Measurements from ENCODE around the gene HKDC1. TPM values are rescaled to one million over a fixed set of nuclear protein-coding genes. Genes with fewer than 3 reads are reported as not detected.

Gene HKDC1
- polyA plus RNA-seq, 1 donor from 2014 or later, result 0.07 TPM

- no peak overlapping the region for H2AFZ ChIP-seq (ENCODE audit: low read depth, low read length)
- H3K9me3 ChIP-seq (ENCODE audit: low read length), result no peaks in the 10 kb centered on the region
- H3K27me3 ChIP-seq (ENCODE audit: insufficient read depth, low read depth, low read length), result no peaks in the 10 kb centered on the region
- H3K4me2 ChIP-seq (ENCODE audit: low read length), result no peak overlapping the region
- H3K9me2 ChIP-seq (ENCODE audit: insufficient read depth, low read length), result no peaks in the 10 kb centered on the region
- no peaks in the 10 kb centered on the region for H3K36me3 ChIP-seq (ENCODE audit: insufficient read depth, low read length)
- H3K27ac ChIP-seq (ENCODE audit: low read length), result no peak overlapping the region
- H3K9ac ChIP-seq (ENCODE audit: low read length), result no peak overlapping the region
- TF ChIP-seq TAF1 (IDR thresholded peaks at IDR 0.05; ENCODE audit: low read depth) (no peak), POLR2AphosphoS5 (IDR thresholded peaks at IDR 0.05) (no peak), REST (IDR thresholded peaks at IDR 0.05; ENCODE audit: borderline replicate concordance) (no peak), RAD21 (conservative IDR thresholded peaks at IDR 0.05) (no peak), EZH2 (IDR thresholded peaks at IDR 0.05; ENCODE audit: borderline replicate concordance, insufficient read depth, low read length, poor library complexity, severe bottlenecking) (no peak), CTCF (IDR thresholded peaks at IDR 0.05; ENCODE audit: poor library complexity, severe bottlenecking) (no peak), MXI1 (conservative IDR thresholded peaks at IDR 0.05; ENCODE audit: poor library complexity, severe bottlenecking) (no peak), EP300 (conservative IDR thresholded peaks at IDR 0.05; ENCODE audit: poor library complexity, severe bottlenecking) (no peak), SMC3 (conservative IDR thresholded peaks at IDR 0.05; ENCODE audit: poor library complexity) (no peak)
- H3K79me2 ChIP-seq (replicated peaks; ENCODE audit: insufficient read depth, low read length), result no peaks in the 10 kb centered on the region
- H3F3A ChIP-seq (ENCODE audit: insufficient read depth, low read length, poor library complexity, severe bottlenecking), result no peaks in the 10 kb centered on the region
- no peaks in the 10 kb centered on the region for H4K20me1 ChIP-seq (ENCODE audit: insufficient read depth)
- no peak overlapping the region for H3K4me3 ChIP-seq (ENCODE audit: low read length)
These were observed 19.0 kb downstream of the HKDC1 start for GRCh38 chr10:69239136-69239535.

GRCh38 chr10:69239816-69240434, 19.8 kb downstream of the HKDC1 start:
- no peaks in the 10 kb centered on the region for H3K9me3 ChIP-seq (ENCODE audit: low read length)
- H3F3A ChIP-seq (ENCODE audit: insufficient read depth, low read length, poor library complexity, severe bottlenecking), result no peaks in the 10 kb centered on the region
- H3K9ac ChIP-seq (ENCODE audit: low read length), result no peak overlapping the region
- no peaks in the 10 kb centered on the region for H4K20me1 ChIP-seq (ENCODE audit: insufficient read depth)
- no peak for TF ChIP-seq REST (IDR thresholded peaks at IDR 0.05; ENCODE audit: borderline replicate concordance)
- TF ChIP-seq SMC3 (conservative IDR thresholded peaks at IDR 0.05; ENCODE audit: poor library complexity), result no peak
- no peak for TF ChIP-seq TAF1 (IDR thresholded peaks at IDR 0.05; ENCODE audit: low read depth)
- no peak for TF ChIP-seq EZH2 (IDR thresholded peaks at IDR 0.05; ENCODE audit: borderline replicate concordance, insufficient read depth, low read length, poor library complexity, severe bottlenecking)
- H3K27ac ChIP-seq (ENCODE audit: low read length), result no peak overlapping the region
- no peaks in the 10 kb centered on the region for H3K27me3 ChIP-seq (ENCODE audit: insufficient read depth, low read depth, low read length)
- no peaks in the 10 kb centered on the region for H3K79me2 ChIP-seq (replicated peaks; ENCODE audit: insufficient read depth, low read length)
- H3K4me2 ChIP-seq (ENCODE audit: low read length), result no peak overlapping the region
- H3K4me3 ChIP-seq (ENCODE audit: low read length), result no peak overlapping the region
- H3K9me2 ChIP-seq (ENCODE audit: insufficient read depth, low read length), result no peaks in the 10 kb centered on the region
- no peak overlapping the region for H2AFZ ChIP-seq (ENCODE audit: low read depth, low read length)
- no peaks in the 10 kb centered on the region for H3K36me3 ChIP-seq (ENCODE audit: insufficient read depth, low read length)
